H1 (cell line): ENCODE measurements around the gene PTPN13. TPM values are rescaled to one million over a fixed set of nuclear protein-coding genes. Genes with fewer than 3 reads are reported as not detected.

Experiments used
- CTCF ChIA-PET: fragments of 300-600 bp; sonication (Branson Sonifier 250); formaldehyde crosslinking; loops from one replicate; lab custom pipeline; 2021; ENCODE audit not compliant: partially characterized antibody; lab: Charles Lee
- POLR2A ChIA-PET: fragments of 300-600 bp; sonication (Branson Sonifier 250); formaldehyde crosslinking; loops from one replicate; lab custom pipeline; 2021; ENCODE audit warnings: inconsistent platforms; ENCODE audit not compliant: partially characterized antibody; lab: Charles Lee
- DNase-seq, 2 experiments: peaks; one replicate each; pipeline versions ENCODE4 v3.0.0 to v3.0.0-alpha.2; 2010 to 2022; ENCODE audit warnings: low spot score in 2 of 2, low read depth in 1 of 2, mixed read lengths in 1 of 2
- FAIRE-seq: peaks from 2 replicates; lab custom pipeline; 2011; peaks lifted over from hg19 to GRCh38; lab: Jason Lieb, UNC
- H2AFZ ChIP-seq: 2 replicates; pipeline ENCODE4 v1.8.1; 2012; ENCODE audit warnings: low read length, inconsistent platforms
- H2AK5ac ChIP-seq: 2 replicates; pipeline ENCODE4 v1.6.1; 2013; ENCODE audit warnings: low read depth, low read length
- H2BK120ac ChIP-seq: replicated peaks from 2 replicates; pipeline ENCODE3; 2013; ENCODE audit warnings: low read depth, low read length, inconsistent platforms
- H2BK12ac ChIP-seq: 2 replicates; pipeline ENCODE4 v1.6.1; 2013; ENCODE audit warnings: low read depth, low read length
- H2BK15ac ChIP-seq: 2 replicates; pipeline ENCODE4 v1.6.1; 2013; ENCODE audit warnings: low read length
- H2BK20ac ChIP-seq: 2 replicates; pipeline ENCODE4 v1.6.1; 2013; ENCODE audit warnings: low read length
- H2BK5ac ChIP-seq: 2 replicates; pipeline ENCODE4 v1.6.1; 2013; ENCODE audit warnings: low read depth, low read length
- H3K14ac ChIP-seq: 2 replicates; pipeline ENCODE4 v1.6.1; 2013; ENCODE audit warnings: inconsistent platforms; ENCODE audit not compliant: insufficient read length
- H3K18ac ChIP-seq: 2 replicates; pipeline ENCODE4 v1.6.1; 2013; ENCODE audit warnings: low read length; ENCODE audit errors: extremely low read depth
- H3K23ac ChIP-seq: 2 replicates; pipeline ENCODE4 v1.6.1; 2013; ENCODE audit warnings: inconsistent platforms; ENCODE audit not compliant: insufficient read length
- H3K23me2 ChIP-seq: 2 replicates; pipeline ENCODE4 v1.6.1; 2013; ENCODE audit warnings: low read depth, low read length
- H3K27ac ChIP-seq: 2 replicates; pipeline ENCODE4 v1.6.1; 2011; ENCODE audit warnings: low read depth, low read length, inconsistent platforms
- H3K27me3 ChIP-seq, 4 experiments: replicated peaks in 1 of 4; 1 replicate in 1 of 4; 2 replicates in 3 of 4; pipeline versions ENCODE4 v1.6.1 to v1.8.1; 2011 to 2013; ENCODE audit warnings: low read length in 3 of 4, mild to moderate bottlenecking in 3 of 4, inconsistent platforms in 2 of 4, mixed read lengths in 2 of 4, moderate library complexity in 1 of 4; ENCODE audit not compliant: control insufficient read depth in 3 of 4, insufficient read depth in 3 of 4; ENCODE audit errors: extremely low read depth in 1 of 4
- H3K36me3 ChIP-seq, 4 experiments: 2 replicates each; pipeline versions ENCODE4 v1.6.1 to v1.8.1; 2011 to 2013; ENCODE audit warnings: mild to moderate bottlenecking in 4 of 4, low read length in 3 of 4, moderate library complexity in 2 of 4, control low read depth in 1 of 4, inconsistent platforms in 1 of 4; ENCODE audit not compliant: insufficient read depth in 4 of 4, control insufficient read depth in 2 of 4
- H3K4ac ChIP-seq: replicated peaks from 2 replicates; pipeline ENCODE3; 2013; ENCODE audit warnings: low read length, low read depth, mixed read lengths, inconsistent platforms; ENCODE audit not compliant: insufficient read length
- H3K4me1 ChIP-seq, 4 experiments: replicated peaks in 1 of 4; 1 replicate in 1 of 4; 2 replicates in 3 of 4; pipeline versions ENCODE4 v1.6.1 to v1.8.1; 2011 to 2013; ENCODE audit warnings: low read length in 3 of 4, inconsistent platforms in 2 of 4, mixed read lengths in 1 of 4; ENCODE audit not compliant: insufficient read depth in 4 of 4, control insufficient read depth in 3 of 4
- H3K4me2 ChIP-seq, 2 experiments: 2 replicates each; pipeline versions ENCODE4 v1.6.1 to v1.8.1; 2011 to 2013; ENCODE audit warnings: low read depth in 2 of 2, low read length in 2 of 2, control low read depth in 1 of 2, inconsistent platforms in 1 of 2, mild to moderate bottlenecking in 1 of 2; ENCODE audit not compliant: insufficient read depth in 1 of 2
- H3K4me3 ChIP-seq, 4 experiments: fragments of 200-600, 300-600 bp in 1 of 4; sonication (generic), shearing (Covaris generic), sonication (Bioruptor Twin) in 1 of 4; 2 replicates each; pipeline versions ENCODE4 v1.5.1 to v1.8.1; 2011 to 2016; ENCODE audit warnings: low read length in 4 of 4, low read depth in 3 of 4, control low read depth in 2 of 4, inconsistent platforms in 2 of 4, mild to moderate bottlenecking in 2 of 4, mixed read lengths in 1 of 4, moderate library complexity in 1 of 4; ENCODE audit not compliant: insufficient read depth in 2 of 4; ENCODE audit errors: extremely low read depth in 1 of 4
- H3K56ac ChIP-seq: replicated peaks from 2 replicates; pipeline ENCODE3; 2013; ENCODE audit warnings: low read depth, mild to moderate bottlenecking, mixed read lengths, low read length, inconsistent platforms; ENCODE audit not compliant: insufficient read length
- H3K79me1 ChIP-seq: 2 replicates; pipeline ENCODE4 v1.6.1; 2013; ENCODE audit warnings: low read depth, low read length, control low read depth
- H3K79me2 ChIP-seq, 2 experiments: 2 replicates each; pipeline versions ENCODE4 v1.6.1 to v1.8.1; 2012 to 2013; ENCODE audit warnings: low read length in 2 of 2, mild to moderate bottlenecking in 2 of 2, inconsistent platforms in 1 of 2; ENCODE audit not compliant: insufficient read depth in 2 of 2, control insufficient read depth in 1 of 2
- H3K9ac ChIP-seq, 4 experiments: replicated peaks in 1 of 4; 1 replicate in 1 of 4; 2 replicates in 3 of 4; pipeline versions ENCODE4 v1.6.1 to v1.8.1; 2011 to 2013; ENCODE audit warnings: low read depth in 3 of 4, low read length in 3 of 4, control low read depth in 2 of 4, mild to moderate bottlenecking in 2 of 4, moderate library complexity in 2 of 4, inconsistent platforms in 1 of 4; ENCODE audit errors: extremely low read depth in 1 of 4
- H3K9me3 ChIP-seq, 2 experiments: 2 replicates each; pipeline versions ENCODE4 v1.6.1 to v1.8.1; 2012 to 2013; ENCODE audit warnings: mild to moderate bottlenecking in 2 of 2, moderate library complexity in 2 of 2, control low read depth in 1 of 2, inconsistent platforms in 1 of 2, low read depth in 1 of 2, low read length in 1 of 2, mixed read lengths in 1 of 2; ENCODE audit not compliant: insufficient read depth in 2 of 2
- H4K20me1 ChIP-seq, 2 experiments: replicated peaks in 1 of 2; 2 replicates each; pipeline versions ENCODE3 to v1.8.1; 2011 to 2013; ENCODE audit warnings: inconsistent platforms in 2 of 2, low read length in 2 of 2, mild to moderate bottlenecking in 1 of 2; ENCODE audit not compliant: insufficient read depth in 2 of 2, control insufficient read depth in 1 of 2
- H4K5ac ChIP-seq: 2 replicates; pipeline ENCODE4 v1.6.1; 2013; ENCODE audit warnings: low read length, low read depth, mixed read lengths, inconsistent platforms; ENCODE audit not compliant: insufficient read length
- H4K8ac ChIP-seq: 2 replicates; pipeline ENCODE4 v1.8.0; 2013; ENCODE audit warnings: mild to moderate bottlenecking, moderate library complexity, low read length, inconsistent platforms; ENCODE audit not compliant: insufficient read depth; ENCODE audit errors: extremely low read depth
- H4K91ac ChIP-seq: replicated peaks from 2 replicates; pipeline ENCODE3; 2013; ENCODE audit warnings: low read length, mixed read lengths, inconsistent platforms; ENCODE audit not compliant: insufficient read length
- JUND ChIP-seq: IDR thresholded peaks from 2 replicates; pipeline ENCODE4 v1.6.1; 2011; ENCODE audit warnings: mild to moderate bottlenecking, improper control_type of control experiment, low read length
- KDM1A ChIP-seq: fragments of 200-600, 300-600 bp; sonication (generic); IDR thresholded peaks from 2 replicates; pipeline ENCODE4 v1.7.1; 2016; ENCODE audit warnings: mild to moderate bottlenecking, low read length, borderline replicate concordance
- KDM5A ChIP-seq: fragments of 200-600 bp; IDR thresholded peaks from 2 replicates; pipeline ENCODE4 v1.7.1; 2012; ENCODE audit warnings: mild to moderate bottlenecking, low read length, inconsistent platforms, mixed read lengths
- RFX5 ChIP-seq: IDR thresholded peaks from 2 replicates; pipeline ENCODE4 v1.6.1; 2011; ENCODE audit warnings: low read depth, low read length, improper control_type of control experiment, borderline replicate concordance
- polyA plus RNA-seq, 7 experiments: library from polyadenylated mRNA; depleted of rRNA in 3 of 7; stranded (reverse) in 5 of 7; unstranded in 2 of 7; fragments of >200 nt in 5 of 7; fragments of 200-250 nt in 2 of 7; gene quantifications; 1 replicate in 5 of 7; 2 replicates in 1 of 7; 4 replicates in 1 of 7; pipeline versions ENCODE4 v1.2.1 to v1.2.3, GENCODE V29; 2011 to 2013; ENCODE audit warnings: missing spikeins in 2 of 7, mixed read lengths in 2 of 7
- total RNA-seq: library from RNA; stranded (reverse); fragmentation: NEBNext Ultra II Directional; extraction: Animal tissue kit (Norgen Biotek cat#: 25700); gene quantifications from 2 replicates; pipeline ENCODE4 v1.2.1, GENCODE V29; 2021
- TF ChIP-seq, protein P1 (sequence below): IDR thresholded peaks from 2 replicates; pipeline ENCODE4 v1.6.1; 2012; ENCODE audit warnings: inconsistent platforms
- TF ChIP-seq, protein P2 (sequence below): IDR thresholded peaks from 2 replicates; pipeline ENCODE4 v1.6.1; 2012; ENCODE audit warnings: low read length, inconsistent platforms

The PTPN13 gene
- total and polyA plus RNA-seq, 2 of the 8 experiments (the other 6 are each of a cell fraction or from before 2014, with no cell fraction given), result 12.7 to 57.9 TPM

DNA sequence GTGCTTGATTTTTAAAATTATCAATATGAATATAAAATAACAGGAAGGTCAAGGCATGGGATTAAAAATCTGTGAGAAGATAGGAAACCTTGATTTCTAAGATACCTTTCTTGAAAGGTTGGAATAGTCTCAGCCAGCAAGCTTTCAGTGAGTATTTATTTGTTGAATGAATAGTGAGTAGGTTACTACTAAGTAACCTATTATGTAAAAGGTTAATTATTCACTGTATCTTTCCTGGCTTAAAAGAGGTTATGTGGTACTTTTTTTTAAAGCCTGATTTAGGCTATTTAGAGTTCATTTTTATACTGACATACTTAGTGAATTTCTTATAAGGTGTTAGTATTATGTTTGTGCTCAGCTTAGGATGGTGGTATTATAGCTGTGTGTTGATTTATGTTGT, 123.5 kb downstream of the PTPN13 start:
- H3K4me2 ChIP-seq, result no peak overlapping the region
- TF ChIP-seq KDM5A, result no peak
- no peak for TF ChIP-seq KDM1A
- TF ChIP-seq, protein P1, sequence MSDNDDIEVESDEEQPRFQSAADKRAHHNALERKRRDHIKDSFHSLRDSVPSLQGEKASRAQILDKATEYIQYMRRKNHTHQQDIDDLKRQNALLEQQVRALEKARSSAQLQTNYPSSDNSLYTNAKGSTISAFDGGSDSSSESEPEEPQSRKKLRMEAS, result no peak
- no peak for TF ChIP-seq JUND
- TF ChIP-seq RFX5, result no peak
- TF ChIP-seq, protein P2, sequence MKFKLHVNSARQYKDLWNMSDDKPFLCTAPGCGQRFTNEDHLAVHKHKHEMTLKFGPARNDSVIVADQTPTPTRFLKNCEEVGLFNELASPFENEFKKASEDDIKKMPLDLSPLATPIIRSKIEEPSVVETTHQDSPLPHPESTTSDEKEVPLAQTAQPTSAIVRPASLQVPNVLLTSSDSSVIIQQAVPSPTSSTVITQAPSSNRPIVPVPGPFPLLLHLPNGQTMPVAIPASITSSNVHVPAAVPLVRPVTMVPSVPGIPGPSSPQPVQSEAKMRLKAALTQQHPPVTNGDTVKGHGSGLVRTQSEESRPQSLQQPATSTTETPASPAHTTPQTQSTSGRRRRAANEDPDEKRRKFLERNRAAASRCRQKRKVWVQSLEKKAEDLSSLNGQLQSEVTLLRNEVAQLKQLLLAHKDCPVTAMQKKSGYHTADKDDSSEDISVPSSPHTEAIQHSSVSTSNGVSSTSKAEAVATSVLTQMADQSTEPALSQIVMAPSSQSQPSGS, result no peak
- TF ChIP-seq, all 59 proteins: peak for 0
- Histone ChIP-seq H4K91ac (no peak overlapping the region), H4K5ac (no peak overlapping the region), H3K36me3 (peaks cover 4 to 26% (median 12%) of the 10 kb centered on the region in 4 experiments; a peak in 4 of 8 replicates), H3K79me1 (no peaks in the 10 kb centered on the region), H3K9me3 (peaks cover 0 to 3% of the 10 kb centered on the region in 2 experiments; a peak in 1 of 4 replicates), H3K27ac (no peak overlapping the region), H3K79me2 (no peaks in the 10 kb centered on the region), H2BK12ac (no peak overlapping the region), H3K18ac (no peak overlapping the region), H2AK5ac (no peak overlapping the region), H2BK15ac (no peak overlapping the region), H2AFZ (no peak overlapping the region), H3K9ac (no peak overlapping the region), H3K23ac (no peak overlapping the region), H4K8ac (no peak overlapping the region), H3K27me3 (no peaks in the 10 kb centered on the region), H3K23me2 (no peaks in the 10 kb centered on the region), H2BK5ac (no peak overlapping the region), H3K4me3 (no peak overlapping the region), H4K20me1 (no peaks in the 10 kb centered on the region), H3K4ac (no peak overlapping the region), H3K4me1 (no peaks in the 10 kb centered on the region), H2BK20ac (no peak overlapping the region), H3K56ac (no peak overlapping the region), H2BK120ac (no peak overlapping the region), H3K14ac (no peak overlapping the region)
- ChIA-PET CTCF (interaction anchor here (0.8 to 2.0 kb wide), 3 partner anchors 46 to 221 kb away, joined by 3 to 5 read pairs (median 3); no protein-coding TSS in a partner anchor), POLR2A (no interaction called here)
- FAIRE-seq (no peak), DNase-seq (no peak)
